RKO (cell line): ENCODE results near the gene G3BP1.
A peak's percentile ranks its signal among the peaks of the same experiment; 100 is the strongest.
"Not testable (repeated sequence)": the region's sequence is repeated elsewhere in the genome, so short reads cannot be mapped to it uniquely, and the experiment has no call there.

Experiments
- DNase-seq: peaks from one replicate; pipeline ENCODE4 v3.0.0-alpha.2; 2016; ENCODE audit warnings: low spot score

Gene G3BP1

GRCh38 chr5:151757233-151758140 is 14.3 kb upstream of the G3BP1 start:
- DNase-seq = peak; percentile 61

- DNase-seq = no peak
These were observed 13.7 kb upstream of the G3BP1 start for GRCh38 chr5:151758141-151758429.

GRCh38 chr5:151758430-151759241 is 13.1 kb upstream of the G3BP1 start, which contains the start of gene ATOX1:
Gene ATOX1 (minus strand): TSS chr5:151758631. CDS start chr5:151758551, 80 bp downstream.
- DNase-seq = peak; percentile 90

GRCh38 chr5:151764801-151765200 is 7.0 kb upstream of the G3BP1 start:
- no peak for DNase-seq

GRCh38 chr5:151766975-151767374 is 4.8 kb upstream of the G3BP1 start:
- DNase-seq = no peak

GRCh38 chr5:151770383-151771258 is 1.1 kb upstream of the G3BP1 start:
- peak; percentile 65 for DNase-seq

- peak; percentile 52 for DNase-seq
These were observed 483 bp downstream of the G3BP1 start for GRCh38 chr5:151772029-151772845.

- DNase-seq = peak; percentile 74
These were observed 1.2 kb downstream of the G3BP1 start for GRCh38 chr5:151772846-151773561.

GRCh38 chr5:151773951-151774350 is 2.2 kb downstream of the G3BP1 start:
- peak; percentile 34 for DNase-seq

GRCh38 chr5:151775025-151775606 is 3.4 kb downstream of the G3BP1 start:
- no peak for DNase-seq

GRCh38 chr5:151779531-151780125 is 7.9 kb downstream of the G3BP1 start:
- DNase-seq = no peak

GRCh38 chr5:151780348-151780747 is 8.6 kb downstream of the G3BP1 start:
- DNase-seq = no peak

GRCh38 chr5:151781201-151781600 is 9.4 kb downstream of the G3BP1 start:
- no peak for DNase-seq

GRCh38 chr5:151783664-151784063 is 11.9 kb downstream of the G3BP1 start:
- DNase-seq = not testable (repeated sequence)

- no peak for DNase-seq
These were observed 12.4 kb downstream of the G3BP1 start for GRCh38 chr5:151784141-151784540.

- DNase-seq = no peak
These were observed 14.7 kb downstream of the G3BP1 start for GRCh38 chr5:151786468-151786867.

GRCh38 chr5:151787817-151788216 is 16.1 kb downstream of the G3BP1 start:
- DNase-seq = no peak

- DNase-seq = no peak
These were observed 21.6 kb downstream of the G3BP1 start for GRCh38 chr5:151793358-151793757.

- DNase-seq = no peak
These were observed 23.7 kb downstream of the G3BP1 start for GRCh38 chr5:151795426-151795825.

GRCh38 chr5:151798674-151799073 is 26.9 kb downstream of the G3BP1 start:
- no peak for DNase-seq
